GM12801 (cell line): ENCODE results near the gene IVNS1ABP.

Experiments
- TF ChIP-seq, protein P1 (sequence below): IDR thresholded peaks from one replicate; pipeline ENCODE4 v1.5.1; 2011; ENCODE audit warnings: control low read depth; ENCODE audit not compliant: insufficient read length; ENCODE audit errors: extremely low read depth

Gene IVNS1ABP

DNA sequence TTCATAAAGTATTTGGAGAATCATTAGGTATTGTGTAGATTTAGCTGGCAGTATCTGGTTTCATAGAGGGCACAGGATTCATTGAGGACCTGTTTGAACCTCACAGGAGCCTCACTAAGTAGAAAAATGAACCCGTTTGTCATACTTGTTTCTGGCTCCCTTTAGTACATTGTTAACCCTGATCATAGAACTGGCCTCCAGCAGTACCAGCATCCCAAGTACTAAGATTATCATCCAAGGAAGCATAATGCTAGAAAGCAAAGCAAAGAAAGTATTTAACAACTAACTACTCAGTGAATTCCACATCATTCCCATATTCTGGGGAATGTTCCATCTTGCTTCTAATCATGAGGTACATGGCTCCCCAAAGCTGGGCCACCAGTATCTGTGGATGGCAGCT, 54.9 kb downstream of the IVNS1ABP start:
- TF ChIP-seq, protein P1, sequence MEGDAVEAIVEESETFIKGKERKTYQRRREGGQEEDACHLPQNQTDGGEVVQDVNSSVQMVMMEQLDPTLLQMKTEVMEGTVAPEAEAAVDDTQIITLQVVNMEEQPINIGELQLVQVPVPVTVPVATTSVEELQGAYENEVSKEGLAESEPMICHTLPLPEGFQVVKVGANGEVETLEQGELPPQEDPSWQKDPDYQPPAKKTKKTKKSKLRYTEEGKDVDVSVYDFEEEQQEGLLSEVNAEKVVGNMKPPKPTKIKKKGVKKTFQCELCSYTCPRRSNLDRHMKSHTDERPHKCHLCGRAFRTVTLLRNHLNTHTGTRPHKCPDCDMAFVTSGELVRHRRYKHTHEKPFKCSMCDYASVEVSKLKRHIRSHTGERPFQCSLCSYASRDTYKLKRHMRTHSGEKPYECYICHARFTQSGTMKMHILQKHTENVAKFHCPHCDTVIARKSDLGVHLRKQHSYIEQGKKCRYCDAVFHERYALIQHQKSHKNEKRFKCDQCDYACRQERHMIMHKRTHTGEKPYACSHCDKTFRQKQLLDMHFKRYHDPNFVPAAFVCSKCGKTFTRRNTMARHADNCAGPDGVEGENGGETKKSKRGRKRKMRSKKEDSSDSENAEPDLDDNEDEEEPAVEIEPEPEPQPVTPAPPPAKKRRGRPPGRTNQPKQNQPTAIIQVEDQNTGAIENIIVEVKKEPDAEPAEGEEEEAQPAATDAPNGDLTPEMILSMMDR, result no peak

DNA sequence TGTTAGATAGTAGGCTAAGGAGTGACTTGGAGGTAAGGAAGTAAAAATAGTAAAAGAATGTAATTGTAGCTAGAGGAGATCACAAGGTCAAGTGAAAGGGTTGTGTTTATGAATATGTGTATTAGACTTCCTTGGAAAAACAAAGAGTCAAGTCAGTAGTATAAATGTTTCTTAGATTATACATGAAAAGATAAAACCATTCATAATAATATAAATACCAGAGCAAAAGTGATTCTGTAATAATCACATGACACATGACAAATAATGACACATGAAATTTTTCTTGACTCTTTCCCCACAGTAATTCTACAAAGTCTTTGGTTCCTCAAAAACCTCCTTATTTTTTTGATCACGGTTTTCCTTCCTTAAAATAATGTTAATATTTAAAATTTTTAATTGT, 56.4 kb downstream of the IVNS1ABP start:
- TF ChIP-seq, protein P1, result no peak

DNA sequence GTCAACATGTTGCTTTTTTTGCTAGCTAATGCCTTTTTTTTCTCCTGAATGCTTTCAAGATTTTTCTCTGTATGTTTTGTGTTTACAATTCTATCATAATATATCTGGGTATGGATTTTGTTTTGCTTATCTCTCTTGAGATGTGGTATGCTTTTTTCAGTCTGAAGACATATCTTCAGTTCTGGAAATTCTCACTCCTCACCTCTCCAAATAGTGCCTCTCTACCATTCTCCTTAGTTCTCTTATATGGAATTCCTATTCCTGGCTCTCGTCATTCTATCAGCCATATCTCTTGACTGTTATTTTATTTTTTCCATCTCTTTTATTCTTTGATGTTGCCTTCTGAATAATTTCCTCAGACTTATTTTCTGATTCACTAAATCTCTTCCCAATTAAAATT, 58.4 kb downstream of the IVNS1ABP start:
- TF ChIP-seq, protein P1, result no peak

DNA sequence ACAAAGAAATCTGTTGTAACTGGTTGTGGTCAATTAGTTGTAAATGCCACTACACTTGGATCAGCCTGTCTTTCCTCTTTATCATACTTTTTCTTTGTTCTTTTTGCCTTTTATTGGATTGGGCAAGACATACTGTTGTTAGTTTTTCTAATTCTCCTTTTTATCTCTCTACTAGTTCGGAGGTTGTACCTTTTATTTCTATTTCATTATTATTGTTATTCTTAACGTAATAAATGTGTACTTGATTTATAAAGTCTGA, 59.2 kb downstream of the IVNS1ABP start:
- TF ChIP-seq, protein P1, result no peak

DNA sequence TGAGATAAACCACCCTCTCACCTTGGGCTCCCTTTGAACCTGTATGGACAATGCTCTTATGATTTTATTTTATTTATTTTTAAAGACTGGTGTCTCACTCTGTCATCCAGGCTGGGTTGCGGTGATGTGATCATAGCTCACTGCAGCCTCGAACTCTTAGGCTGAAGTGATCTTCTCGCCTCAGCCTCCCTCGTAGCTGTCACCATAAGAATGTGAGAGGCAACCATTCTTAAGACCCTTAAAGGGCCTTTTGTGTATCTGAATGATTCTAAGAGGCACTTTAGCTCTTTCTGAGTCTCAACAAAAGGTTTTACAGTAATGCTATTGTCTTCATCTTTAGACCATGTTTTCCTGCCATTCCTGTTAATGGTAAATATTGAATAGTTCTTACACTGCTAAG, 67.0 kb downstream of the IVNS1ABP start:
- TF ChIP-seq, protein P1, result no peak

DNA sequence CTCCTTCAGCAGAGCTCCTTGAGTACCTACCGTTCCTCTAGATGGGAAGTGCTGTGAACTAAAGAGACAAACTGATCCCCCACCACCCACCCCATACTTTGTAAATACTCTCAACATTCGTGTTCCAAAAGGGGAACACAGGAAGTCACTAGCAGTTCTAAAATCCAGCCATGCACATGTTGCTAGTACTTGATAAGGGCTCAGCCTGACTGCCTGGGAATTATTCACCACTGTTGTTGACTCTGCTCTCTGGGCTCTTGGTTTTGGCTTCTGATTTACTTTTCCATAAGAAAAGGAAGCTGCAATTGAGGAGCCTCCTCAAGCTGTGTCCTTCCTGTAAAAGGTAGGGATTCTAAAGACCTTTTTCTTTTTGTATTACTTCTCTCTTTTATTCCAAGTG, 67.5 kb downstream of the IVNS1ABP start:
- TF ChIP-seq, protein P1, result no peak
